Glomerular endothelial cell (primary cell): ENCODE data around the gene C14orf180. TPM values are rescaled to one million over a fixed set of nuclear protein-coding genes. Genes with fewer than 3 reads are reported as not detected.

Experiments
- DNase-seq: peaks from one replicate; pipeline ENCODE4 v3.0.0-alpha.2; 2011; ENCODE audit warnings: low read depth, low spot score; ENCODE audit errors: extremely low read depth
- total RNA-seq: library from RNA; depleted of rRNA; stranded (reverse); fragments of >200 nt; gene quantifications from 2 replicates; pipeline ENCODE4 v1.2.3, GENCODE V29; 2015

C14orf180 gene
- total RNA-seq, 1 donor from 2014 or later = not detected

DNA sequence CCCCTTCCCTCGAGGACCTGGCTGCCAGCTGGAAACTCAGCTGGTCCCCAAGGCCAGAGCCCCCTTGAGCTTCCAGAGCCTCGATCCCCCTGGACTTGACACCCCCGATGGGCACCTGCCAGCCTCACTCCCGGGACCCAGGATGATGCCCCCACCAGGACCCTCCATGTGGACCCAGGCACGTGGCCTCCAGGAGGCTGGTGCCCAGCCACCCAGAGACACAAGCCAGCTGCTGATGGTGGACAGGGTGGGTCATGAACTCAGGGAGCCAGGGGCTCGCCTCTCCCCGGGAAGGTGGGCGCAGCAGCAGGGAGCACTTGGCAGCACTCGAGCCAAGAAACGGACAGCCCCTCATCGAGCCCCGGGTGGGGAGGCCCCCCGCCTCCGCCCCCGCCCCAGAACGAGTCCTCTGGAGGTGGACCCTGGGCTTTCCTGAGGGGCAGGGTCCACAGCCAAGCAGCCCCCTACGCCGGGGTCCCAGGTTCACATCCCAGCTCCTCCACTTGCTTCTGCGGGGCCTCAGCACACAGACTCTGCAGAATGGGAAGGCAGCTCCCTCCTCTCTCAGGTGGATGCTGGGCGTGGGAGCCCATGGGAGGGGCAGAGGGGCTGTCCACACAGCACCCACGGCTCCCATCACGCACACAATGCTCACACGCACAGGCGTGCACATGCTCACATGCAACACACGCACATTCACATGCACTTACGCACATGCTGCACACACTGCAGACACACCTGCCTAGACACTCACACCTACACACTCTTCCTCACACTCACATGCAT lies 12.1 kb downstream of the C14orf180 start:
- no peak for DNase-seq

DNA sequence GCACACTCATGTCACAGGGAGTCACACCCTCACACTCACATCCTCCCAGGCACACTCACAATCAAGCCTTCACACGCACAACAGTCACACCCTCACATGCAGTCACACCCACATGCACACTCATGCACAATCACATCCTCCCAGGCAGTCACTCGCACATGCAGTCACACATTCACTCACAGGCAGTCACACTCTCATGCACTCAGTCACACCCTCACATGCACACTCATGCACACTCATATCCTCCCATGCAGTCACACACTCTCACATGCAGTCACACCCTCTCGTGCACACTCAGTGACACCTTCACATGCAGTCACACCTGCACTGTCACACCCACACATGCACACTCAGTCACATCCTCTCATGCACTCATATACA lies 12.7 kb downstream of the C14orf180 start:
- DNase-seq = no peak

DNA sequence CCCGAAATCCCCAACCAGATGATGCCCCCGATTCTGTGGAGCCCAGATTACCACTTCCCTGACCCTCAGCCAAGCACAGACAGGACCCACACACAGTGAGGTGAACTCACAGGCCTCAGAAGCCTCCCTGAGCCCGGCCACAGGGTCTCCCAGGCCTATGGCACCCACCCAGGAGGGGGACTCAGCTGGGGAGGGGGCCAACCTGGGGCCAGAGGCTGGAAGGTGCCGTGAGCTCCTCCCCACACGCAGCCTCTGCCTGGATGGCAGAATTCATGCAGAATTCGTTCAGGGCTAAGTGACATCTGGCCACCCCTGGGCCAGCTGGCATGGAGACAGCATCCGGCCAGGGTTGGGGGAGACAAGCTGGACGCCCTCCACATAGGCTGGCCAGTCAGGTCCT lies 13.2 kb downstream of the C14orf180 start:
- DNase-seq = no peak

DNA sequence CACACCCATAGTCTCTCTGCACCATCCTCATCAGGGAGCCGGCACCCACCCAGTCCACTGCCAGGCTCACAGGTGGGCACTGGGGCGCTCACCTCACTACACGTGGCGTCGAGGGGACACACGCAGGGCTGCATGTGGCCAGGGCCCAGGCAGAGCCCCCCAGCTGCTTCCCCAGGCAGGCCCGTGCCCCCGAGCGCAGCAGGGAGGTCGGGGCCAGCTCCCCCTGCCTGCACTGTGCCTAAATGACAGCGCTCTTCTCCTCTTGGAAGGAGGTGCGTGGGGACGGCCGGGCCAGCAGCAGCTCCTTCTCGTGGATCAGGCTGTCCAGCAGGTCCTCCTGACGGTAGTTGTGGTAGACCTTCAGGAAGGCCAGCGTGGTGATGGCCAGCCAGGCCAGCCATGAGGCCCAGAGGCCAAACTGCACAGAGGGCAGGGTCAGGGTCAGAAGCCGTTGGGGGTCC lies 13.7 kb downstream of the C14orf180 start:
- no peak for DNase-seq

DNA sequence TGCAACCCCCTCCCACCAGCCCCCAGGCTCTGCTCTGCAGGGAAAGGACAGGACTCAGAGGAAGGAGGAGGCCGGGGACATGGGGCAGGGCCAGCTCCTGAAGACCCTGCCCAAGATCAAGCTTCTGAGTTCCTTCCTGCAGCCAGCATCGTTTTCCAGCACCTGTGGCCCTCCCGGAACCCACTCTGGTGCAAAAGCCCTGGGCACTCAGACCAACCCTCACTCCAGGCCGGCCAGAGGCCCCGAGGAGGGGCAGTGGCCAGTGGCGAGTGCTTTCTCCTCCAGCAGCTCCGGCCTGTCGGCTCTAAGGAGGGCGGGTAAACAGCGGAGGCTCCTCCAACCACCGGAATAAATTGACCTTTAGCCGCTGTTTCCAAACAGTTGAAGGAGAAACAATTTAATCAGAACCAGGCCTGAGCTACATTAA lies 14.2 kb downstream of the C14orf180 start:
- DNase-seq = no peak

DNA sequence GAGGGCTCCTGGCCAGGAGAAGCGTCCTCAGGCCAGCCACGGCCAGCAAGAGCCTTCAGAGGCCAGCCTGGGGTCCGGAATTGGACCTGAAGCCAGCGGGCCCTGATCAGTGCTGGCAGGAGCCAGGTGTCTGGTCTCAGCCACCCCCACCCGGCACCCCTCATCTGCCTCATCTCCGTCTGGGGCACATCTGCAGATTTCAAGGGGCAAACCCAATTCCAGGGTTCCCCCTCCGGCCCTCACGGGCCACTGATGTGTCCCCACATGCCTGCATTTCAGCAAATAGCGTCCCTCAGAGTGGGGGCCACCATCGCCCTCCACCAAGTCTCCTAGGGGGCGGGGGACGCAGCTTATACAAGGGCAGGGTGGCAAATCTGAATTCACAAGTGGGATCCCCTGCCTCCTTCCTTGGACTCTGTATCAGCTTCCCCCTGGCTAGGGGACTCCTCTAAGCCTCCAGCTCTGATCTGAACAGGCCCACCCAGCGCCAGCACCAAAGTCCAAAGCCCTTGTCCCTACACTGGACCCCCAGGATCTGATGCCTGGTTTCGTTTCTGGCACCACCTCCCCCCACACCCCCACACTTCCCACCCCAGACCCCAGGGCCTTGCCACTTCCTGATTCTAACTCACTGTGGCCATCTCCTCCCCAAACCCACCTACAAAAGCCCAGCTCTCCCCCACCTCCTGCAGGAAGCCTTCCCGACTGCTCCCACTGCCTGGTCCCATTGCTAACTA lies 14.9 kb downstream of the C14orf180 start:
- no peak for DNase-seq

DNA sequence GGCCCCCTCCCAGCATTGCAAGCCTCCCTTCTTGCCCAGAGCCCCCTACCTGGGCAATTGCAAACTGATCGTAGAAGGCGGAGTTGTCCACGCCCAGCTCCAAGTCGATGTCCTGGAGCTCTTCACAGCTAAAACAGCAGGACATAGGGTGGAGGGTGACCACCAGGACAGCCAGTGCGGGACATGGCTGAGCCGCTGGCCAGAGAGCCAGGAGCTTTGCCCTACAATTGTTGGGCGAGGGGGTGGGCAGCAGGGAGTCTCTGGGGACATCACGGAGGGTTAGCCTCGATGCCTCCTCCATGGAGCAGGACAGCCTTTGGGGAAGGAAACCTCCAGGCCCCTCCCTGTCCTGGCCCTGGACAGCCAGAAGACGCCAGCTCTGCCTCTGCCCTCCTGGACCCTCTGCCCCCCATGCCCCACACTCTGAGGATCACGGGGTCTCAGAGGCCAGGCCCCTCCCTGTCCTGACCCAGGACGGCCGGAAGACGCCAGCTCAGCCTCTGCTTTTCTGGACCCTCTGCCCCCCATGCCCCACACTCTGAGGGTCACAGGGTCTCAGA lies 15.6 kb downstream of the C14orf180 start:
- no peak for DNase-seq

DNA sequence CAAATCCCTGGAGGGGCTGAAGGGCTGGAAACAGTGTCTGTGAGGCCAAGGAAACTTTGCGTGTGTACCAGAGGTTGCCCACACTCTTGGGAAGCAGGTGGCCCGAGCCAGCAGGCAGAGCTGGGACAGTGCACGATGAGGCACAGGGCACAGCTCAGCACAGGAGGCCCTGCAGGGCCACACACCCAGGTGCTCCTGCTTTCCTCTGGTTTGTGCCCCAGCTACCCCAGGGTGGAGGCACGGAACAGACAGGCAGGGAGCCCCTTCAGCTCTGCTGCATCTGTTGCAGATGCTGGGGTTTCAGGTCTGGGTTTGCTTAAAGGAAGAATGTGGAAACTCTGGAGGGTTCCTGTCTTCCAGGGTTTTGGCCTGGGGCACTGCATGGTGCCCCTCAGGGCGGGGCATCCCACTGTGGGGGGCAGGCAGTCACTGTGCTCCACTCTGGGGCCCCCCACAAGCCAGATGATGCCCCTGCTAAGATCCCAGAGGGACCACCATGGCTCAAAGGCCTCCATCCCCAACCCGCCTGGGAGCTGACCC lies 16.4 kb downstream of the C14orf180 start:
- DNase-seq = no peak

DNA sequence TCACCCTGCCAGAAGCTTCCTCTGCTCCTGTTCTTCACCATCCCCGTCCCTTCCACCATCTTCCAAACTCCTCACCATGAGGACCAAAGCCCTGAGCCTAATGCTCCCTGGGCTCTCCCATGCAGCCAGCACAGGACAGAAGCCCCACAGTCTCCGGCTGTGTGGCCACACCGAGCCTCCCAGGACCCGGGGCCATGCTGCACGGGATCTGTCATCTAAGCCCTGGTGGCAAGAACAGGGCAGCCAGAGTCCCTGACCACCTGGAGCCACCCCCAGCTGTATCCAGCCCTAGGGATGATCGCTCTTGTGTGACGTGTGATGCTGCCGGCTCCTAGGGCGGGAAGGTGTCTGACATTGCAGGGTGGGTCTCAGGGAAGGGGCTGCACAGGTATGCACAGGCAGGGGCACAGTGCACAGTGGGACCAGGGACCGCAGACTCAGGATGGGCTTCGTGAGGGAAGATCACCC lies 16.9 kb downstream of the C14orf180 start:
- no peak for DNase-seq

DNA sequence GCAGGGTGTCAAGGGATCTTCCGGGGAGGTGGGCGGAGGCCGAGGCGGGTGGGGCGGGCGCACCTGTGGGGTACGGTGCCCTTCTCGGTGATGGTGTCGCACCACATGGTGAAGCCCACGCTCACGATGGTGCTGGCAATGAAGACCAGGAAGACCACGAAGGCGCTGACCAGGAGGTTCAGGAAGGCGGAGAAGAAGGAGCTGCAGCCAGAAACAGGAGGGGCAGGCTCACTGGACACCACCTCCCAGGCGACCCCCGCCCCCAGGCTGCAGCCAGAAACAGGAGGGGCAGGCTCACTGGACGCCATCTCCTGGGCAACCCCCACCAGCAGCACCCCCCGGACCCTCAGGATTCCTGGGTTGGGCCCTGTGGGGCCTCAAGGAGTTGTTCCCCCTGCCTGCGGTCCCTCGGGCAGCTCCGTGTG lies 17.4 kb downstream of the C14orf180 start:
- no peak for DNase-seq

DNA sequence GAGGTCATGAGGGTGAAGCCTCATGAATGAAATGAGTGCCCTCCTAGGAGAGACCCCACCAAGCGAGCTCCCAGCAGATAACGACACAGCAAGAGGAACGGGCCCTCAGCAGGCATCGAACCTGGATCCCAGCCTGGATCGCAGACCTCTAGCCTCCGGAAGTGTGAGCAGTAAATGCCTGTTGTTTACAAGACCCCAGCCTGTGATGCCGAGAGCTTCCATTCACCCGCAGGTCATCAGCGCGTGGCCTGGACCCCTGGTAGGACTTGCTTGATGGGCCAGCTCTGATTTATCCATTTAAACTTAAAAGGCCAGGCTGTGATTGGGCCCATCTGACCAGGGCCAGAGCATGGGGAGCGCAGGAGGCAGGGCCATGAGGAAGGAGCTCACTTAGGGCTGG lies 18.0 kb downstream of the C14orf180 start:
- DNase-seq = no peak

DNA sequence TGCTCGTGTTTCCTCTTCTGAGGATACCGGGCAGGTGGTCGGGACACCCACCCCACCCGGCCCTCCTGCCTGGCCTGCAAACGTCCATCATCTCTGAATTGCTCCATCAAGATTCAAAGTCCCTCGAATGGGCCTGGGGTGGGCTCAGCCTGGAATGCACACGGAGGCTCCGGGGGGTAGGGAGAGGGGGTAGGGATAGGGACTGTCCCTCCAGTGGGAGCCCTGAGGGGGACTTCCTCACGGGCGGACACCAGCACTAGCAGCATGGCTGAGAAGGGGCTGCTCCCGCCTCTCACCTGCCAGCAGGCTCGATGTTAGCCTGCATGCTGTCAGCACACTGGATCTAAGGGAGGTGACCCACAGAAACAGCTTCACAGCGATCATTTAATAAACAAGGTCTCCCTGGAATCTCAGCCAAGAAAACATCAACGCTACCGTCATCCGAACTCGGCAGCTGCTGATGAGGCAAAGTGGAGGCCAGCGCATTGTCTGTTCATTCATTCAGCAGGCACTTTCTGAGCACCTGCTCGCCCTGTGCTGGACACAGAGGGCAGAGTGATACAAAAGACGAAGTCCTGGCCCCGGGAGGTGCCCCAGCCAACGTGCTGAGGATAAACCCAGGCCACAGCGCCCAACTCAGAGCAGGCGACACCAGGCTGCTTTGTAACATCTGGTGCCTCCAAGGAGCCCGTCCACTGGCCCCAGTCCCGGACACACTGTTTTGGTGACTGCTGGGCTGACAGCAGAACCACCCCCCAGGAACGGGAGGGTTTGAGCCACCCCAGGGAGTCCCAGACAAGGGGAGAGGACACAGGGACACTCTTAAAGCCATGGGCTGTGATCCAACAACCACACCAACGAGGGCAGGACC lies 18.7 kb downstream of the C14orf180 start:
- no peak for DNase-seq

DNA sequence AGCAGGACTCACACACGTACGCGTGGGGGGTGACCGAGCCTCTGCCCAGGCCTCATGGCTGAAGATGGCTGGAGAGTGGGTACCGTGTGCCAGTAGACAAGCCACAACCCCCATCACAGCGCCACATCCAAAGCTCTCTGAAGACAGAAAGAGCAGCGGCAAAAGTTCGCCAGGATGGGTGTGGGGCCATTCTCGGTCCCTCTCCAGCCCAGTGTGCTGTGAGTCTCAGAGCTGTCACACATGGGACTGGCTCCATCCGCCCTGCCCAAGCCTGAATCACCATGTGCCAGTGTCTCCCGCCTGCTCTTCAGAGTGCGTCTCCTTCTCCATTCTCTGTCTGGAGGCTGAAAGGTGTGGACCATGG lies 19.3 kb downstream of the C14orf180 start:
- no peak for DNase-seq

DNA sequence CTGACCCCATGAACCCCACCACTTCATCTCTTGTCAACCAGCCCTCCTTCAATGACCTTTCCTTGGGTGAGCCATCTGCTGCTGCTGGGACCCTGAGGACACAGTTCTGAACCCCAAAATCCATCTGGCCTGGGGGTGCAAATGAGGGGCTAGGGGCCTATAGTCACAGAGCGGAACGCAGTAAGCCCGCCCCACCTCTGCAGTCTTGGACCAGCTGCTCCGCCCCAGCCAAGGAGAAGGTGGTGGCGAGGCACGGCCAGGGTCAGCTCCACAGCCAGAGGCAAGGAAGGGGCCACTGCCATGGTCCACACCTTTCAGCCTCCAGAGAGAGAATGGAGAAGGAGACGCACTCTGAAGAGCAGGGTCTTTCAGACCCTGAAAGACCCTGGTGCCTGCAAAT lies 19.9 kb downstream of the C14orf180 start:
- no peak for DNase-seq

DNA sequence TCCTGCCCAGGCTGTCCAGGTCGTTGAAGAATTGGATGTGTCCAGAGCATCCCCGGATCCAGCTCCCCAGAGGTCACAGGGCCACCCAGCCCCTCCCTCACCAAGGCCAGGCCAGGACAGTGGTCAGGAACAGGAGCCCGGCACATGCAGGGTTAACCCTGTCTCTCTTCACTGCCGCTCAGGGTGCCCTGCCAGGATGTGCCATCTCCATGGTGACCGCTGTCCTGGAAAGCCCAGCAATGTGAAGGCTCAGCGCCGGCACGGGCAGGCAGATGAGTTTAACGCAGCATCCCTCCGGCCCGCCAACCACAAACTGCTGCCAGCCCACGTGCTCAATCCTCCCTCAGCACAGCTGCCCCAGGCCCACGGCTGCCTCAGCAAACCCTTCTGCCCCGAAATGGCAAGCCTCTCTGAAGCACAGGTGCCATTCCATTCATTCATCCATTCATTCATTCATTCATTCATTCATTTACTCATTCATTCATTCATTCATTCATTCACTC lies 20.6 kb downstream of the C14orf180 start:
- no peak for DNase-seq

DNA sequence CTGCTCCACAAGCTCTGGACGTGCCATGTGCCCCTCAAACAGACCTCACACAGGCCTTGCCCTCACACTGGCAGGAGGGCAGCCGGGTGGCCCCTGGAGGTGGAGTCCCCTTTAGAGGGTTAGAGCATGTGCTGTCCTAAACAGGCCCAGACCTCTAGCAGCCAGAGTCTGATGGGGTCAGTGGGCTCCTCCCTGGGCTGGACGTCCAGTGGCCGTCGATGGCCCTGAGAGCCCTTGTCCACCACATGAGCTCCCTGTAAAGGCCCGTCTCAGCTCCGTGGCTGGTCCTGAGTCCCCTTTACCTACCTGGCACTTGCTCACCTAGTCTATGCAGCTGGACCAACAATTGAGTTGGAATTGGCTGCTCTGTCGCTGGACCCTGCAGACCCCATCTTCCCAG lies 21.2 kb downstream of the C14orf180 start:
- DNase-seq = no peak

DNA sequence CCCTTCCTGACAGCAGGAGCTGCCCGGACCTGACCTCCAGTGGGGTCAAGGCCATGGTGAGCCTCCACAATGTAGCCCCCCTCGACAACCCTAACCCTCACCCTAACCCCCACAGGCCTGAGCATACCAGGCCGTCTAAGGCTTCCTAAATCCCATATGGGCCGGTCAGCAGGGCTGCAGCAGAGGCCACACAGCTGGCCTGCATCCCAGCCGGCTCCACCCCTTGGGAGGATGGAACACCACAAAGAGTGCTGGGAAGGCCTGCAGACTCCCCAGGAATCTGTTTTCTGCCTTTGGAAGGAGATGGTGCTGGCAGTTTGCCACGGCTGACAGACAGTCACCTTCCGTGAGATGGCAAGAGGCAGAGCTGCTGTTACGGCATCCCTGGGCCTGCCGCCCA lies 22.2 kb downstream of the C14orf180 start:
- no peak for DNase-seq

DNA sequence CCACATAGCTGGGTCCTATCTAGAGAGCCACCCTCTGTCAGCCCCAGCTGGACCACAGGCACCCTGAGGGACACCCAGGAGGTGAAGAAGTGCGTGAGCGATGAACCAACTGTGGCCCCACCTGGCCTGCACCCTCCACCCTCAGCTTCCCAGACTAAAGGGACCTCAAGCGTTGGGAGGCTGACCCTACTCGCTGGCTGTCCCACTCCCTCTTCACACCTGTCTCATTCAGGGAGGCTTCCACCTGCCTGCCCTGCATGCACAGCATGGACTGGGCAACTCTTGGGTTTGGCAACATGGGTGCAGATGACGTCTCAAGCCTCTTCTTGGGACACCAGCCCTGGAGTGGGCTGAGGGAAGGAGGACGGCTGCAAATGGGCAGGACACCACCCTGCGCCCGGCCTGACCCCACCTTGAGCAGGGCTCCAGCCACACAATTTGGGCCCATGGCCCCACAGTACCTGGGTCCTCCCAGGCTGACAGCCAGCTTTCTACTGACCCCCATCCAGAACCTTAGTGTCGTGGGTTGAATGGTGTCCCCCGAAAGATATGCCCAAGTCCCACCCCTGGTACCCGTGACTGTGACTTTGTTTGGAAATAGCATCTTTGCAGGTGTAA lies 22.9 kb downstream of the C14orf180 start:
- no peak for DNase-seq

DNA sequence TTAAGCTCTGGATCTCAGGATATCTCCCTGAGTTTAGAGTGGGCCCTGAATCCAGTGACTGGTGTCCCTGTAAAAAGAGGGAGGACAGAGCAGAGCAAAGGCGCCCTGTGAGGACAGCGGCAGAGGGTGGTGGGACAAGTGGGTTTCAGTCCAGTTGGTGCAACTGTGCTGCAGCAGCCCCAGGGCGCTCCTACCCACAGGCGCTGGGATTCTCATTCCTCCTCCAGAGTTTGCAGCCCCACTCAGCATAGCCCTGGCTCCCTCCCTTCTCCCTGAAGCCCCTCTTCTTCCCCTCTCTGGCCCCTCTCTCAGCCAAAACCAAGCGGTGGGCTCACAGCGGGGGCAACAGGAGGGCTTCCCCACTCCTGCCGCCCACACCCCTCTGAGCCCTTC lies 23.4 kb downstream of the C14orf180 start:
- DNase-seq = no peak
